Eye (tissue), 1 donor: ENCODE data around the gene RPS19BP1.
"Not testable (repeated sequence)": the region's sequence is repeated elsewhere in the genome, so short reads cannot be mapped to it uniquely, and the experiment has no call there.

Experiments
- DNase-seq: peaks from one replicate; pipeline ENCODE4 v3.0.0-alpha.2; 2015

Gene RPS19BP1

GRCh38 chr22:39510529-39511149 is 21.9 kb downstream of the RPS19BP1 start:
- DNase-seq: no peak

DNA sequence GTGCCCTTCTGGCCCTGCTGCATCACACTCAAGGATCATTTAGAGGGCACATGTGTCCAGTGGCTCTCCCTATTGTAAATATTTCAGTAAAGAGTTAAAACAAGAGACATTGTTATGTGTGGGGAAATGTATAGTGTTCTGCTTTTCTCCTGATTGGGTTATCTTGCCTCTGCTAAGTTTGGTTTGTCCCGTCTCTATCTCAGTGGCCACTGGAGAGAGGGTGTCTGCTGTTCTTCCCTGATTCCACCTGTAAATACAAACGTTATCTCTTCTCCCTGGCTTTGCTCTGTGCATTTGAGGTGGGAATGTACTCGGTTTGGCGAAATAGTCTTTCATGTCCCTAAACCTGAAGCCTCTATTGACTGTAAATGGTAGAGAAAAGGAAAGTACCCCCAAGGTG is 24.2 kb downstream of the RPS19BP1 start:
- DNase-seq: no peak

DNA sequence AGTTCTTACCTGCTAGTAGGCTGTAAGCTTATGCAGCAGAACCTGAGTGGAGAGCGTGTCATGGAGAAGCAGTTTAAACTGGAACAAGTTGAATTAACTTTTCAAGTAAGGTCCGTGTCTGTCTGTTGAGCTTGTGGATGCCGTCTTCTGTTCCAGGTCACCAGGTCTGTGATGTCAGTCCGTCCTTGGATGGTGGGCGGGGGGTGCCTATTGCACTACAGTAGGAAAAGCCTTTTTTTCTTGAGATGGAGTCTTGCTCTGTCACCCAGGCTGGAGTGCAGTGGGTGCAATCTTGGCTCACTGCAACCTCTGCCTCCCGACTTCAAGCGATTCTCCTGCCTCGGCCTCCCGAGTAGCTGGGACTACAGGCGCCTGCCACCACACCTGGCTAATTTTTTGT is 25.5 kb downstream of the RPS19BP1 start:
- not testable (repeated sequence) for DNase-seq

DNA sequence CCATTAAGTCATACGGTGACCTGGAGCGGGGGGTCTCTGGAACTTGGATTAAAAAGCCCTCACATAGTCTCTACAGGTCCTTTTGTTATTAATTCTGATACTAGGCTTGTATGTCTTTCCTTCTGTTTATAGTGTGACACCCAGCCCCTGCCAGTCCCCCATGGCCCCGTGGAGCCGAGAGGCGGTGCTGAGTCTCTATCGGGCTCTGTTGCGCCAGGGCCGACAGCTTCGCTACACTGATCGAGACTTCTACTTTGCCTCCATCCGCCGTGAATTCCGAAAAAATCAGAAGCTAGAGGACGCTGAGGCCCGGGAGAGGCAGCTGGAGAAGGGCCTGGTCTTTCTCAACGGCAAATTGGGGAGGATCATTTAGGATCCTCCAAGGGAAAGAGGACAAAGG is 28.5 kb downstream of the RPS19BP1 start:
- no peak for DNase-seq

- no peak for DNase-seq
Observed at GRCh38 chr22:39503630-39504029, 28.9 kb downstream of the RPS19BP1 start.

GRCh38 chr22:39502789-39503409 is 29.6 kb downstream of the RPS19BP1 start:
- no peak for DNase-seq

DNA sequence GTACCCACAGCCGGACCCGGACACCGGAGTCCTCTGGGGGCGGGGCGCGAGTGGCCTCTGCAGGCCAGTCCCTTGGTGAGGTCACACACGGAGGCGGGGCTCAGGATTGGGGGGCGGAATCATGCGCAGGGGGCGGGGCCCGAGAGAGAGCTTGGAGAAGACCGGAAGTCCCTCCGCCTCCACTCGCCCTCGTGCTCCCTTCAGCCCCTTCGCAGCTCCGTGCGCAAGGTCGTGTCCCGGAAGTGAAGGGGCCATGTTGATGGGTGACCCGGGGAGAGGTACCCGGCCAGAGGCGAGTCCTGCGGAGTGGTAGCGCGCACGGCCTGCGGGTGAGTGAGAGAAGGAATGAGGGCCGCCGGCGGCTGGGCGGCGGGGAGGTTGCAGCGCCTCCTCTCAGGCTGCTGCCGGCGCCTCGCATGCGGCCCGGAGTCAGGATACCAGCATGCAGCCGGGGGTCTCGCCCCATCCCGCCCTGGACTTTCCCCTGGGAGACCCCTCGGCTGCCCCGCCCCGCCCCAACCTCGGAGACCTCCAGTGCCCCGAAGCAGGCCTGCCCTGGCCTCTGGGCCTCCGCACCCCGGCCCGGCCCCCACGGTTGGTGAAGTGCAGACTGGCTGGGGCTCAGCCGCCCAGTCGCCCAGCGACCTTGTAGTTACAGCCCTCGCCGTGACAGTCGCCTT is 30.3 kb downstream of the RPS19BP1 start, which contains the start of gene MIEF1:
MIEF1 (plus strand) TSS at position 182 of the 680 bp plus-strand sequence. CDS start 9,005 bp downstream, outside the sequence.
- DNase-seq: peak; percentile 98

- DNase-seq: no peak
Observed at GRCh38 chr22:39501644-39502108, 30.9 kb downstream of the RPS19BP1 start.

GRCh38 chr22:39500101-39500500 is 32.4 kb downstream of the RPS19BP1 start:
- DNase-seq: no peak

- peak; percentile 18 for DNase-seq
Observed at GRCh38 chr22:39498802-39499201, 33.7 kb downstream of the RPS19BP1 start.

GRCh38 chr22:39498368-39498767 is 34.2 kb downstream of the RPS19BP1 start:
- DNase-seq: no peak

DNA sequence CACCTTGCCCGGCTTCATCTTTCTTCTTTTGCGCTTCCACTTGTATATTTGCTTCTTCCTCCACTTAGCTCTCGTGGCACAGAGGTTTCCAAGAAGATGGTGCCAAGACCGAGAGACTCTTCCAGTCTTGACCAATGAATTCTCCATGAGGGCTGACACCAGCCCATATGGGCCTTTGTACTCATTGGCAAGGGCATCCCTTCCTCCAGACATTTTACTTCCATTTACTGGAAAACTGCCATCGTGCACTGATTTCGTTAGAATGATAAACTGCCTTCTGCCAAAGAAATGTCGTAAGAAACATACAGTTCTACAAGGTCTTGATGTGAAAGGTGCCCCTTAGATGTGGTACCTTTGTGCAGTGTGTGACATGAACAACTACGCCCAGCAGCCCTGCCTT is 35.1 kb downstream of the RPS19BP1 start:
- DNase-seq: no peak

GRCh38 chr22:39496131-39496838 is 36.3 kb downstream of the RPS19BP1 start:
- DNase-seq: peak; percentile 92

- no peak for DNase-seq
Observed at GRCh38 chr22:39494471-39495120, 38.0 kb downstream of the RPS19BP1 start.

- DNase-seq: no peak
Observed at GRCh38 chr22:39493759-39494158, 38.8 kb downstream of the RPS19BP1 start.

DNA sequence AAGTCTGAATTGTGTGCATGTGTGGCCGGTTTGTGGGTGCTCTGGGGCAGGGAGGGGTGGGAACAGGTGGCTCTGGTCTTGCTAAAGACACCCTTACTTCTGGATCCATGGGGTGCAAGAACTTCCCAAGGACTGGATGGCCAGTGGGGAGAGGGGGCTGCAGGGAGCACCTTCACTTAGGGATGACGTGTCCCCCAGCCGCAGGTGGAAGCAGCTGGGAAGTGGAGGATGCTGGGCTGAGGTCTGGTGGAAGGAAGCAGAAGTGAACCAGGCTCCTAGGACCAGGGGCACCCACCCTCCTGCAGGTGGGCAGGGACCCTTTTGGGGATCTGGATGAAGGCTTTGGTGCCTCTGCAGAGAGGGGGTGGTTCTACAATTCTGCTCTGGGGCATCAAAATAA is 40.4 kb downstream of the RPS19BP1 start:
- DNase-seq: no peak

DNA sequence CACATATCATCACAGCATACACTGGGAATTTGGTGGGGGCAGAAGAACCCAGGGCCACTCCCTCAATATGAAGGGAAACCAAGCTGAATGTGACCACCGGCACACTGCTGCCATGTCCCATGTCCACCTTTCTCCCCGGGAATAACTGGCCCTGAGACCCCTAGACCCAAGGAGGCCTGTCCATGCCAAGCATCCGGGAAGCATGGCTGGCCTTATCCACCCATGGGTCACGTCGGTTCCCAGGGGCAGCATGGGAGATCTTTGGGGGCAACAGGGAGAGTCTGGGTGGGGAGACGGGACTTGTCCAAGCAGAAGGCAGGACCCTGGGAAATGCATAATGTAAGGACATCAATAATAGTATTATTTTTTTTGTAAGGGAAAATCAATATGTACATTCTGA is 40.9 kb downstream of the RPS19BP1 start:
- no peak for DNase-seq

DNA sequence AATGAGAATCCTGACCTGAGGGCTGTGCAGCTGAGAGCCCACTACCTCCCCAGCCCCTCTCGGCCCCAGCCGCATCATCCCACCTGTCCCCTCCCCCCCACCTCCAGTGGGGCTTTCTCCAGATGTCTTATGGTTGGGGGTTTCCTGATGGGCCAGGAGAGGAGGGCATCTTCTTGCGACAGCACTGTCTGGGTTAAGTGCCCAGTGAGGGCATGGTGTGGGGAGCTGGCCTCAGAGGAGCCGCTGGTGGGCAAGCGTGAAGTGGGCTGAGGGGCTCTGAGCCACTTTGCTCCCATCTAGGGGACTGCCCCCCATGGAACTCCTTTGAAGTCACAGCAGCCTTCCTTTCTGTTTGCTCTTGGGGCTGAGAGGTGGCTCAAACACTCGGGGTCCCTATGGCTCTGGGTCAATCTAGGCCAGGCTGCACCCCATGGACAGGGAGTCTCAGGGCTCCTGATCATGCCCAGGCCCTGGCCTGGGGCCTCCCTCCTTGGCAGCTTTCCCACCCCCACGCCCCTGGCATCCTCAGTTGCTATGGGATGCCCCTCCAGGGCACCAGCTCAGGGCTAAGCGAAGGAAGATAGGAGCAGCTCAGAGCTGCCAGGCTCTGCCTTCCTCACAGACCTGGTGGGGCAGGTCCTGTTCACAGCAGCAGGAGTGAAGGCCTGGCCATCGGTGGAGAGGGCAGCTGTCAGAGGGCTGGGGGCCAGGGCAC is 41.4 kb downstream of the RPS19BP1 start:
- DNase-seq: no peak

DNA sequence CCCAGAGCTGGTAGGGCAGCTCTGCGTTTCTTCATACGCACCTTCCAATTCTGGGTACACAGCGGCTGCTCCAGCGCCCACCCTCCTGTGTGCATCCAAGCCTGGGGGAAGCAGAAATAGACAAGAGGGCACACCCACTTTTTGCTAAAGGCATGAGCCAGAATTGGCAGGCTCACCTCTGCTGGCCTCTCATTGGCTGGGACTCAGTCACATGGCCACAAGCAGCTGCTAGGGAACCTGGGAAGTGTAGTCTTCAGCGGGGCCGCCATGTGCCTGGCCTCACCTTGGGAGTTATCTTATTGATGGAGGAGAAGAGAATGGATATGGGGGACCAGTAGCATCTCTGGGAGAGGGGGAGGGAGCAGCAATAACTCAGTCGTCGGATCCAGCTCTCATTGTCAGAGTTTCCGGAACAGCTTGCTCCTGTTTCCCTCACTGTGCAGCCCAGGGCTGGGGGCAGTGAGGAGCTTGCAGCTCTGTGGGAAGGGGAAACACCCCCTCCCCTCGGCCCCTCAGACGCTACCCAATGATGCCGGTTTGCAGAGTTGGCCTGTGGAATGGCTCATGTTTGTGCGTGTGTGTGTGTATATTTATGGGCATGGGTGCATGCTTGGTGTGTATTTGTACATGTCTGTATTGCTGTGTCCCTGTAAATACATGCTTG is 42.3 kb downstream of the RPS19BP1 start:
- DNase-seq: peak; percentile 84

GRCh38 chr22:39489094-39490068 is 43.2 kb downstream of the RPS19BP1 start:
- no peak for DNase-seq
